HEK293 (cell line): ENCODE measurements around the gene GJD4.

Source experiments
- CTCF ChIA-PET: fragments of 350-600 bp; formaldehyde crosslinking; extraction: SDS; loops from one replicate; lab custom pipeline; 2021; ENCODE audit warnings: antibody characterized with exemption; lab: Yijun Ruan, JAX
- POLR2A ChIA-PET: fragments of 300-600 bp; formaldehyde crosslinking; extraction: SDS; loops from one replicate; lab custom pipeline; 2020; ENCODE audit warnings: antibody characterized with exemption, inconsistent platforms; lab: Yijun Ruan, JAX
- H3K27ac ChIP-seq: fragments of 200-500 bp; sonication (Bioruptor generic); 2 replicates; pipeline ENCODE4 v1.5.1; 2014; ENCODE audit warnings: low read depth, low read length, control low read depth, inconsistent platforms; ENCODE audit errors: extremely low read depth
- H3K36me3 ChIP-seq, 2 experiments: fragments of 200-500 bp in 1 of 2; sonication (Bioruptor generic) in 1 of 2; 1 replicate in 1 of 2; 2 replicates in 1 of 2; pipeline ENCODE4 v1.5.1; 2014 to 2017; ENCODE audit warnings: inconsistent platforms in 2 of 2, low read length in 2 of 2; ENCODE audit not compliant: control insufficient read depth in 2 of 2, insufficient read depth in 1 of 2
- H3K4me1 ChIP-seq: fragments of 200-500 bp; sonication (Bioruptor generic); 2 replicates; pipeline ENCODE4 v1.5.1; 2014; ENCODE audit warnings: mild to moderate bottlenecking, low read length, inconsistent platforms; ENCODE audit not compliant: control insufficient read depth, insufficient read depth
- H3K4me3 ChIP-seq: 2 replicates; pipeline ENCODE4 v1.5.1; 2011; ENCODE audit warnings: low read depth, mild to moderate bottlenecking, control low read depth, low read length, moderate library complexity
- H3K9me3 ChIP-seq: fragments of 200-500 bp; sonication (Bioruptor generic); 2 replicates; pipeline ENCODE4 v1.5.1; 2014; ENCODE audit warnings: low read depth, low read length, inconsistent platforms; ENCODE audit not compliant: control insufficient read depth, insufficient read depth
- GFI1B ChIP-seq: fragments of 450-650 bp; formaldehyde crosslinking; IDR thresholded peaks from 2 replicates; pipeline ENCODE4 v1.5.1; 2016; ENCODE audit warnings: missing biosample characterization, missing genetic modification characterization
- GLIS1 ChIP-seq: fragments of 450-650 bp; formaldehyde crosslinking; IDR thresholded peaks from 2 replicates; pipeline ENCODE4 v1.5.1; 2016; ENCODE audit warnings: missing biosample characterization, missing genetic modification characterization
- IKZF3 ChIP-seq: fragments of 450-650 bp; IDR thresholded peaks from 2 replicates; pipeline ENCODE4 v1.5.0; 2018; ENCODE audit warnings: missing biosample characterization, mild to moderate bottlenecking, missing genetic modification characterization, moderate library complexity
- KLF7 ChIP-seq: fragments of 450-650 bp; formaldehyde crosslinking; IDR thresholded peaks from 2 replicates; pipeline ENCODE4 v1.5.1; 2016; ENCODE audit warnings: missing biosample characterization, missing genetic modification characterization, borderline replicate concordance
- SP2 ChIP-seq: fragments of 450-650 bp; formaldehyde crosslinking; IDR thresholded peaks from 2 replicates; pipeline ENCODE4 v1.5.1; 2016; ENCODE audit warnings: missing biosample characterization, missing genetic modification characterization
- SP7 ChIP-seq: fragments of 450-650 bp; formaldehyde crosslinking; IDR thresholded peaks from 2 replicates; pipeline ENCODE4 v1.5.1; 2016; ENCODE audit warnings: missing biosample characterization, missing genetic modification characterization
- ZEB2 ChIP-seq: fragments of 450-650 bp; formaldehyde crosslinking; IDR thresholded peaks from 2 replicates; pipeline ENCODE4 v1.5.1; 2016; ENCODE audit warnings: missing biosample characterization, missing genetic modification characterization
- ZNF138 ChIP-seq: fragments of 450-650 bp; formaldehyde crosslinking; IDR thresholded peaks from 2 replicates; pipeline ENCODE4 v1.5.1; 2016; ENCODE audit warnings: missing biosample characterization, missing genetic modification characterization, borderline replicate concordance
- ZNF175 ChIP-seq: fragments of 450-650 bp; formaldehyde crosslinking; IDR thresholded peaks from 2 replicates; pipeline ENCODE4 v1.5.1; 2016; ENCODE audit warnings: missing biosample characterization, missing genetic modification characterization
- ZNF202 ChIP-seq: fragments of 450-650 bp; formaldehyde crosslinking; IDR thresholded peaks from 2 replicates; pipeline ENCODE4 v1.5.1; 2016; ENCODE audit warnings: missing biosample characterization, missing genetic modification characterization, borderline replicate concordance
- ZNF239 ChIP-seq: fragments of 450-650 bp; formaldehyde crosslinking; IDR thresholded peaks from 2 replicates; pipeline ENCODE4 v1.5.1; 2016; ENCODE audit warnings: missing biosample characterization, missing genetic modification characterization
- ZNF404 ChIP-seq: fragments of 450-650 bp; formaldehyde crosslinking; IDR thresholded peaks from 2 replicates; pipeline ENCODE4 v1.5.1; 2017; ENCODE audit warnings: missing biosample characterization, missing genetic modification characterization
- ZNF473 ChIP-seq: fragments of 450-650 bp; formaldehyde crosslinking; IDR thresholded peaks from 2 replicates; pipeline ENCODE4 v1.5.1; 2017; ENCODE audit warnings: missing biosample characterization, missing genetic modification characterization
- ZNF510 ChIP-seq: fragments of 450-650 bp; formaldehyde crosslinking; IDR thresholded peaks from 2 replicates; pipeline ENCODE4 v1.5.1; 2018; ENCODE audit warnings: mild to moderate bottlenecking, missing genetic modification characterization, missing biosample characterization; ENCODE audit not compliant: insufficient replicate concordance
- ZNF571 ChIP-seq: fragments of 450-650 bp; formaldehyde crosslinking; IDR thresholded peaks from 2 replicates; pipeline ENCODE4 v1.5.0; 2017; ENCODE audit warnings: missing biosample characterization, missing genetic modification characterization
- ZNF747 ChIP-seq: fragments of 450-650 bp; formaldehyde crosslinking; IDR thresholded peaks from 2 replicates; pipeline ENCODE4 v1.5.1; 2016; ENCODE audit warnings: missing biosample characterization, missing genetic modification characterization
- ZNF76 ChIP-seq: fragments of 450-650 bp; formaldehyde crosslinking; IDR thresholded peaks from 2 replicates; pipeline ENCODE4; 2016; ENCODE audit warnings: low read depth, missing biosample characterization, missing genetic modification characterization, borderline replicate concordance
- ZNF768 ChIP-seq: fragments of 450-650 bp; formaldehyde crosslinking; IDR thresholded peaks from 2 replicates; pipeline ENCODE4 v1.5.1; 2018; ENCODE audit warnings: missing biosample characterization, mild to moderate bottlenecking, missing genetic modification characterization
- ZNF776 ChIP-seq: fragments of 450-650 bp; formaldehyde crosslinking; IDR thresholded peaks from 2 replicates; pipeline ENCODE4 v1.5.0; 2017; ENCODE audit warnings: missing biosample characterization, missing genetic modification characterization, borderline replicate concordance
- ZNF792 ChIP-seq: fragments of 450-650 bp; formaldehyde crosslinking; IDR thresholded peaks from 2 replicates; pipeline ENCODE4 v1.5.1; 2016; ENCODE audit warnings: missing biosample characterization, missing genetic modification characterization
- ZSCAN16 ChIP-seq: fragments of 450-650 bp; formaldehyde crosslinking; IDR thresholded peaks from 2 replicates; pipeline ENCODE4 v1.5.1; 2016; ENCODE audit warnings: missing biosample characterization, missing genetic modification characterization
- TF ChIP-seq, protein P1 (sequence below): sonication (generic); formaldehyde crosslinking; IDR thresholded peaks from 2 replicates; pipeline ENCODE4 v1.8.1; 2022; ENCODE audit warnings: mild to moderate bottlenecking, moderate library complexity, missing genetic modification reagents
- TF ChIP-seq, protein P2 (sequence below): fragments of 450-650 bp; formaldehyde crosslinking; IDR thresholded peaks from 2 replicates; pipeline ENCODE4 v1.5.1; 2016; ENCODE audit warnings: missing biosample characterization, missing genetic modification characterization
- TF ChIP-seq, protein P3 (sequence below): fragments of 450-650 bp; formaldehyde crosslinking; IDR thresholded peaks from 2 replicates; pipeline ENCODE4 v1.5.1; 2016; ENCODE audit warnings: missing biosample characterization, missing genetic modification characterization, borderline replicate concordance

GJD4 gene

DNA sequence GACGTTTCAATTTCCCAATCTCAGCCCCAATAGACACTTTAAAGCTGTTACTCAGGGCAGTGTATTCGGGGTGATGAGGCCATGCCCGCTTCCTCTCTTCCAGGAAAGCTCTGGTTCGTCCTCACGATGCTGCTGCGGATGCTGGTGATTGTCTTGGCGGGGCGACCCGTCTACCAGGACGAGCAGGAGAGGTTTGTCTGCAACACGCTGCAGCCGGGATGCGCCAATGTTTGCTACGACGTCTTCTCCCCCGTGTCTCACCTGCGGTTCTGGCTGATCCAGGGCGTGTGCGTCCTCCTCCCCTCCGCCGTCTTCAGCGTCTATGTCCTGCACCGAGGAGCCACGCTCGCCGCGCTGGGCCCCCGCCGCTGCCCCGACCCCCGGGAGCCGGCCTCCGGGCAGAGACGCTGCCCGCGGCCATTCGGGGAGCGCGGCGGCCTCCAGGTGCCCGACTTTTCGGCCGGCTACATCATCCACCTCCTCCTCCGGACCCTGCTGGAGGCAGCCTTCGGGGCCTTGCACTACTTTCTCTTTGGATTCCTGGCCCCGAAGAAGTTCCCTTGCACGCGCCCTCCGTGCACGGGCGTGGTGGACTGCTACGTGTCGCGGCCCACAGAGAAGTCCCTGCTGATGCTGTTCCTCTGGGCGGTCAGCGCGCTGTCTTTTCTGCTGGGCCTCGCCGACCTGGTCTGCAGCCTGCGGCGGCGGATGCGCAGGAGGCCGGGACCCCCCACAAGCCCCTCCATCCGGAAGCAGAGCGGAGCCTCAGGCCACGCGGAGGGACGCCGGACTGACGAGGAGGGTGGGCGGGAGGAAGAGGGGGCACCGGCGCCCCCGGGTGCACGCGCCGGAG is 2.6 kb downstream of the GJD4 start (continued):
- no peak for TF ChIP-seq ZNF776

GRCh38 chr10:35608328-35608672 is 3.2 kb downstream of the GJD4 start:
- no peaks in the 10 kb centered on the region for H3K4me1 ChIP-seq
- H3K36me3 ChIP-seq: no peaks in the 10 kb centered on the region
- no peaks in the 10 kb centered on the region for H3K9me3 ChIP-seq
- no peak for TF ChIP-seq GLIS1 (tag by site-specific recombination)
- no peak for TF ChIP-seq ZNF404 (tag by site-specific recombination)
- TF ChIP-seq ZNF76: no peak
- TF ChIP-seq ZNF473 (tag by site-specific recombination): no peak
- TF ChIP-seq ZNF175 (tag by site-specific recombination): no peak
- TF ChIP-seq, all 188 proteins: peak for 0
- Histone ChIP-seq H3K4me3 (no peak overlapping the region), H3K27ac (no peak overlapping the region)
- ChIA-PET CTCF (interaction anchor here (0.7 kb wide), 1 partner anchor 1156 kb away, joined by 3 read pairs; no protein-coding TSS in a partner anchor), POLR2A (no interaction called here)

GRCh38 chr10:35611750-35612149 is 6.6 kb downstream of the GJD4 start:
- Histone ChIP-seq H3K9me3 (no peaks in the 10 kb centered on the region), H3K4me1 (no peaks in the 10 kb centered on the region), H3K4me3 (no peak overlapping the region), H3K36me3 (no peaks in the 10 kb centered on the region), H3K27ac (no peak overlapping the region)
- TF ChIP-seq GFI1B (tag by site-specific recombination) (no peak), ZNF747 (tag by site-specific recombination) (no peak), ZNF138 (tag by site-specific recombination) (no peak), SP2 (tag by site-specific recombination) (no peak), ZNF768 (no peak), ZNF202 (tag by site-specific recombination) (no peak), KLF7 (tag by site-specific recombination) (no peak), ZNF792 (tag by site-specific recombination) (no peak), ZNF175 (tag by site-specific recombination) (no peak), ZNF510 (tag by site-specific recombination) (no peak), ZNF239 (no peak), ZNF571 (no peak), SP7 (no peak), ZNF473 (tag by site-specific recombination) (no peak), ZSCAN16 (tag by site-specific recombination) (no peak), IKZF3 (tag by site-specific recombination) (no peak), ZEB2 (tag by site-specific recombination) (no peak)
- TF ChIP-seq, protein P1, sequence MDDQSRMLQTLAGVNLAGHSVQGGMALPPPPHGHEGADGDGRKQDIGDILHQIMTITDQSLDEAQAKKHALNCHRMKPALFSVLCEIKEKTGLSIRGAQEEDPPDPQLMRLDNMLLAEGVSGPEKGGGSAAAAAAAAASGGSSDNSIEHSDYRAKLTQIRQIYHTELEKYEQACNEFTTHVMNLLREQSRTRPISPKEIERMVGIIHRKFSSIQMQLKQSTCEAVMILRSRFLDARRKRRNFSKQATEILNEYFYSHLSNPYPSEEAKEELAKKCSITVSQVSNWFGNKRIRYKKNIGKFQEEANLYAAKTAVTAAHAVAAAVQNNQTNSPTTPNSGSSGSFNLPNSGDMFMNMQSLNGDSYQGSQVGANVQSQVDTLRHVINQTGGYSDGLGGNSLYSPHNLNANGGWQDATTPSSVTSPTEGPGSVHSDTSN (CRISPR knock-in tag): no peak
- TF ChIP-seq, protein P2, sequence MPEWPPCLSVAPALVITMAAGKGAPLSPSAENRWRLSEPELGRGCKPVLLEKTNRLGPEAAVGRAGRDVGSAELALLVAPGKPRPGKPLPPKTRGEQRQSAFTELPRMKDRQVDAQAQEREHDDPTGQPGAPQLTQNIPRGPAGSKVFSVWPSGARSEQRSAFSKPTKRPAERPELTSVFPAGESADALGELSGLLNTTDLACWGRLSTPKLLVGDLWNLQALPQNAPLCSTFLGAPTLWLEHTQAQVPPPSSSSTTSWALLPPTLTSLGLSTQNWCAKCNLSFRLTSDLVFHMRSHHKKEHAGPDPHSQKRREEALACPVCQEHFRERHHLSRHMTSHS: no peak
- TF ChIP-seq, protein P3, sequence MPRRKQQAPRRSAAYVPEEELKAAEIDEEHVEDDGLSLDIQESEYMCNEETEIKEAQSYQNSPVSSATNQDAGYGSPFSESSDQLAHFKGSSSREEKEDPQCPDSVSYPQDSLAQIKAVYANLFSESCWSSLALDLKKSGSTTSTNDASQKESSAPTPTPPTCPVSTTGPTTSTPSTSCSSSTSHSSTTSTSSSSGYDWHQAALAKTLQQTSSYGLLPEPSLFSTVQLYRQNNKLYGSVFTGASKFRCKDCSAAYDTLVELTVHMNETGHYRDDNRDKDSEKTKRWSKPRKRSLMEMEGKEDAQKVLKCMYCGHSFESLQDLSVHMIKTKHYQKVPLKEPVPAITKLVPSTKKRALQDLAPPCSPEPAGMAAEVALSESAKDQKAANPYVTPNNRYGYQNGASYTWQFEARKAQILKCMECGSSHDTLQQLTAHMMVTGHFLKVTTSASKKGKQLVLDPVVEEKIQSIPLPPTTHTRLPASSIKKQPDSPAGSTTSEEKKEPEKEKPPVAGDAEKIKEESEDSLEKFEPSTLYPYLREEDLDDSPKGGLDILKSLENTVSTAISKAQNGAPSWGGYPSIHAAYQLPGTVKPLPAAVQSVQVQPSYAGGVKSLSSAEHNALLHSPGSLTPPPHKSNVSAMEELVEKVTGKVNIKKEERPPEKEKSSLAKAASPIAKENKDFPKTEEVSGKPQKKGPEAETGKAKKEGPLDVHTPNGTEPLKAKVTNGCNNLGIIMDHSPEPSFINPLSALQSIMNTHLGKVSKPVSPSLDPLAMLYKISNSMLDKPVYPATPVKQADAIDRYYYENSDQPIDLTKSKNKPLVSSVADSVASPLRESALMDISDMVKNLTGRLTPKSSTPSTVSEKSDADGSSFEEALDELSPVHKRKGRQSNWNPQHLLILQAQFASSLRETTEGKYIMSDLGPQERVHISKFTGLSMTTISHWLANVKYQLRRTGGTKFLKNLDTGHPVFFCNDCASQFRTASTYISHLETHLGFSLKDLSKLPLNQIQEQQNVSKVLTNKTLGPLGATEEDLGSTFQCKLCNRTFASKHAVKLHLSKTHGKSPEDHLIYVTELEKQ (tag by site-specific recombination): no peak
- POLR2A ChIA-PET: no interaction called here
- CTCF ChIA-PET: no interaction called here
